ENCODE results near the gene ITGB7. TPM values are rescaled to one million over a fixed set of nuclear protein-coding genes. Genes with fewer than 3 reads are reported as not detected.

ITGB7 gene
- total RNA-seq, 4 donors from 2014 or later = 1.1 to 1.8 (median 1.4) TPM

GRCh38 chr12:53198486-53199110, 8.5 kb downstream of the ITGB7 start:
- H3K4me1 ChIP-seq = peaks cover 10 to 18% (median 13%) of the 10 kb centered on the region in 4 donors
- 86% methylated on average over 5 of the region's 5 CpGs for WGBS
- no peak overlapping the region for H3K27ac ChIP-seq (replicated peaks in 1 of 4)
- DNase-seq (ENCODE audit: extremely low spot score) = no peak
- no peaks in the 10 kb centered on the region for H3K9me3 ChIP-seq
- no peak for TF ChIP-seq POLR2AphosphoS5 (IDR thresholded peaks at IDR 0.05)
- no peak for TF ChIP-seq CTCF (IDR thresholded peaks at IDR 0.05)
- TF ChIP-seq EP300 (IDR thresholded peaks at IDR 0.05) = no peak
- no peak for TF ChIP-seq POLR2A (IDR thresholded peaks at IDR 0.05; ENCODE audit: low read depth)
- H3K27me3 ChIP-seq = no peaks in the 10 kb centered on the region
- intact Hi-C loops (cut with DNase I) = no loop called here
- H3K4me3 ChIP-seq = no peak overlapping the region
- H3K36me3 ChIP-seq = no peaks in the 10 kb centered on the region

GRCh38 chr12:53197011-53197640, 9.9 kb downstream of the ITGB7 start:
- 80% methylated on average over 10 of the region's 19 CpGs for WGBS
- Histone ChIP-seq H3K27ac (replicated peaks in 1 of 4) (no peak overlapping the region), H3K4me3 (peak overlapping the region; percentile 32 to 52 (median 44)), H3K4me1 (peaks cover 10 to 18% (median 13%) of the 10 kb centered on the region in 4 donors), H3K9me3 (no peaks in the 10 kb centered on the region), H3K27me3 (no peaks in the 10 kb centered on the region), H3K36me3 (peaks cover 0 to 5% (median 3%) of the 10 kb centered on the region in 4 donors)
- TF ChIP-seq CTCF (IDR thresholded peaks at IDR 0.05) = no peak
- no peak for TF ChIP-seq POLR2A (IDR thresholded peaks at IDR 0.05; ENCODE audit: low read depth)
- TF ChIP-seq POLR2AphosphoS5 (IDR thresholded peaks at IDR 0.05) = no peak
- no peak for TF ChIP-seq EP300 (IDR thresholded peaks at IDR 0.05)
- DNase-seq (ENCODE audit: extremely low spot score) = no peak
- intact Hi-C loops (cut with DNase I) = no loop called here

GRCh38 chr12:53196486-53196885, 10.6 kb downstream of the ITGB7 start:
- Histone ChIP-seq H3K36me3 (peaks cover 0 to 11% (median 6%) of the 10 kb centered on the region in 4 donors), H3K27ac (replicated peaks in 1 of 4) (no peak overlapping the region), H3K27me3 (no peaks in the 10 kb centered on the region), H3K4me3 (no peak overlapping the region), H3K4me1 (peaks cover 10 to 18% (median 13%) of the 10 kb centered on the region in 4 donors), H3K9me3 (no peaks in the 10 kb centered on the region)
- DNase-seq (ENCODE audit: extremely low spot score) = no peak
- 85% methylated on average over 10 of the region's 14 CpGs for WGBS
- TF ChIP-seq EP300 (IDR thresholded peaks at IDR 0.05) (no peak), CTCF (IDR thresholded peaks at IDR 0.05) (no peak), POLR2A (IDR thresholded peaks at IDR 0.05; ENCODE audit: low read depth) (no peak), POLR2AphosphoS5 (IDR thresholded peaks at IDR 0.05) (no peak)
- intact Hi-C loops (cut with DNase I) = no loop called here

- 82% methylated on average over 8 of the region's 10 CpGs for WGBS
Observed at GRCh38 chr12:53195516-53196420, 11.3 kb downstream of the ITGB7 start.

More at GRCh38 chr12:53195516-53196420, 11.3 kb downstream of the ITGB7 start:
- Histone ChIP-seq H3K9me3 (no peaks in the 10 kb centered on the region), H3K27me3 (no peaks in the 10 kb centered on the region), H3K27ac (replicated peaks in 1 of 4) (no peak overlapping the region), H3K4me1 (peaks cover 10 to 18% (median 13%) of the 10 kb centered on the region in 4 donors), H3K4me3 (no peak overlapping the region), H3K36me3 (peaks cover 0 to 18% (median 13%) of the 10 kb centered on the region in 4 donors)
- DNase-seq (ENCODE audit: extremely low spot score) = no peak
- TF ChIP-seq POLR2A (IDR thresholded peaks at IDR 0.05; ENCODE audit: low read depth) = no peak
- TF ChIP-seq POLR2AphosphoS5 (IDR thresholded peaks at IDR 0.05) = no peak
- no peak for TF ChIP-seq EP300 (IDR thresholded peaks at IDR 0.05)
- no peak for TF ChIP-seq CTCF (IDR thresholded peaks at IDR 0.05)
- intact Hi-C loops (cut with DNase I) = no loop called here
